Kidney tubule cell (primary cell): ENCODE results near the gene GDI2.
"Not testable (repeated sequence)": the region's sequence is repeated elsewhere in the genome, so short reads cannot be mapped to it uniquely, and the experiment has no call there.

Source experiments
- DNase-seq: peaks from one replicate; pipeline ENCODE4 v3.0.0-alpha.2; 2018; ENCODE audit warnings: low spot score

Gene GDI2

DNA sequence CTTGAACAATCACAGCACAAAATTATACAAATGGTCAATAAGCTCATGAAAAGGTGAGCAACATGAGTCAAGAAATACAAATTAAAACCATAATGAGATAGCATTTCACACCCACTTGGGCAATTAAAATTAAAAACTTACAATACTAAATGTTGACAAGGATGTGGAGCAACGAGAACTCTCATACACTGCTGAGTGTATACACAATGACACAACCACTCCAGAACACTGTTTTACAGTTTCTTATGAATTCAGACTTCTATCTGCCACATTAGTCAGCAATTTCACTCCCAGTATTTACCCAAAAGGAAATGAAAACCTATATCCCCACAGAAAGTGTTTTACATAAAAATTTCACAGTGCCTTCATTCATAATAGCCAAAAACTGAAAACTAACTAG lies 31.1 kb downstream of the GDI2 start:
- DNase-seq, result no peak

- DNase-seq, result no peak
Measured at GRCh38 chr10:5779730-5780129, 33.5 kb downstream of the GDI2 start.

DNA sequence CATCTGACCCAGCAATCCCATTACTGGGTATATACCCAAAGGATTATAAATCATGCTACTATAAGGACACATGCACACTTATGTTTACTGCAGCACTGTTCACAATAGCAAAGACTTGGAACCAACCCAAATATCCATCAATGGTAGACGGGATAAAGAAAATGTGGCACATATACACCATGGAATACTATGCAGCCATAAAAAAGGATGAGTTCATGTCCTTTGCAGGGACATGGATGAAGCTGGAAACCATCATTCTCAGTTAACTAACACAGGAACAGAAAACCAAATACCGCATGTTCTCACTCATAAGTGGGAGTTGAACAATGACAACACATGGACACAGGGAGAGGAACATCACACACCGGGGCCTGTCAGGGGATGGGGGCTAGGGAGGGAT lies 35.5 kb downstream of the GDI2 start:
- not testable (repeated sequence) for DNase-seq

GRCh38 chr10:5776881-5777197 lies 36.4 kb downstream of the GDI2 start:
- DNase-seq, result peak; percentile 67

DNA sequence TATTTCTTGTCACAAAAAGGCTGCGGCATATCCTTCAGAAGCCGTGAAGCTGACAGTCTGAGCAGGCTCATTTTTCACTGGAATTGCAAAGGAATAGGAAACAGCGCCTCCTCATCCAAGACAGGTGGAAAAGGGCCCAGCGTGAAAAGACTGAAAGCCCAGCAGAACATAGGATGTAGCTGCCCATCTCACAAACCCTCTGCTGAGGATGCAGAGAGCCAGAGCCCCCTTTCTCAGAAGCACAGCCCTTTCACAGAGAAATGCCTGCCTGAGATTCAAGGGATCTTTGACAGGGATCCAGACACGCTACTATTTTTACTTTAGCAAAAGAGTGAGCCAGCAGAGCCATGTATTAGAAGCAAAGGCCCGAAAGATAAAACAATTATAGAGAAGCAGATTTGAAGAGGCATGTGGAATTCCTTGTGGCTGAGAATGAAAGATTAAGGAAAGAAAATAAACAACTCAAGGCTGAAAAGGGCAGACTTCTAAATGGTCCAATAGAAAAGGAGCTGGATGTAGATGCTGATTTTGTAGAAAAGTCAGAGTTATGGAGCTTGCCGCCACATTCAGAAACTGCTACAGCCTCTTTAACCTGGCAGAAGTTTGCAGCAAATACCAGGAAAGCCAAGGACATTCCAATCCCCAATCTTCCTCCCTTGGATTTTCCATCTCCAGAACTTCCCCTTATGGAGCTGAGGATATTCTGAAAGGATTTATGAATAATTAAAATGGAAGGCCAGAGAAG lies 36.9 kb downstream of the GDI2 start:
- DNase-seq, result no peak

GRCh38 chr10:5775685-5776084 lies 37.5 kb downstream of the GDI2 start:
- no peak for DNase-seq

DNA sequence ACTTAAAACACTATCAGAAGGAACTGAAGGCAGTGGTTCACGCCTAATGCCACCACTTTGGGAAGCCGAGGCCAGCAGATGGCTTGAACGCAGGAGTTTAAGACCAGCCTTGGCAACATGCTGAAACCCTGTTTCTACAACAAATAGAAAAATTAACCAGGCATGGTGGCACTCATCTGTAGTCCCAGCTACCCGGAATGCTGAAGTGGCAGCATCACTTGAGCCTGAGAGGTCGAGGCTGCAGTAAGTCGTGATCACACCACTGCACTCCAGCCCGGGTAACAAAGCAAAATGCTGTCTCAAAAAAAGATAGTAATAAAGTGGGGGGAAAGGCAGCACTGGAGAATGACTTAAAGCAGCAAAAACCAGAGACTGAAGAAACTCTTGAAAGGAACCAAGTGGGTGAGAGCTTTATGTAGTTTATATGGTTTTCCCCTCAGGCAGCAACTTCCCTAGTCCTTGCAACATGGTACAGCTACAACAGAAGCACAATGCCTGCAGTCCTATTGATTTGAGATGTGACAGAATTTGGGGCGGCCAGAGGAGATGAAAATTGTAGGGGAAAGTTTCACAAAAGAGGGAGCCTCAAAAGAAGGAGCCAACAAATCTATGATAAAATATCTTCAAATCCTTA lies 38.1 kb downstream of the GDI2 start:
- DNase-seq, result no peak

- DNase-seq, result no peak
Measured at GRCh38 chr10:5766189-5766588, 47.0 kb downstream of the GDI2 start.

GRCh38 chr10:5765617-5766016 lies 47.6 kb downstream of the GDI2 start:
- no peak for DNase-seq

- DNase-seq, result no peak
Measured at GRCh38 chr10:5764422-5765297, 48.6 kb downstream of the GDI2 start.

DNA sequence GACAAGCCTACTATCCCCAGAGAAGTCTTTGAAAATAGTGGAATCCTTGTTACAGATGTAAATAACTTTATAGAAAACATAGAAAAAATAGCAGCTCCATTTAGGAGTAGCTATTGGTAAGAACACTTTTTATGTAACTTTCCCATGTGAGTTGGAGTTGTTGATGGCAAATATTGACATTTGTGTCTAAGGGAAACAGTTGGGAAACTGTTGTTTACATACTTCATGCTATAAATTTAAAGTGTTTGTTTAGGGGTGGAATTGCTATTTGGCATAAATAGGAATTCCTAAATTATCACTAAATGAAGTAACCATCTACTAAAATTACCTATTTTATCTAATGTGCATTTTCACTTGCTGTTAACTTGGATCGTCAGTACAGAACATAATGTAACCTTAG lies 50.7 kb downstream of the GDI2 start:
- DNase-seq, result no peak

DNA sequence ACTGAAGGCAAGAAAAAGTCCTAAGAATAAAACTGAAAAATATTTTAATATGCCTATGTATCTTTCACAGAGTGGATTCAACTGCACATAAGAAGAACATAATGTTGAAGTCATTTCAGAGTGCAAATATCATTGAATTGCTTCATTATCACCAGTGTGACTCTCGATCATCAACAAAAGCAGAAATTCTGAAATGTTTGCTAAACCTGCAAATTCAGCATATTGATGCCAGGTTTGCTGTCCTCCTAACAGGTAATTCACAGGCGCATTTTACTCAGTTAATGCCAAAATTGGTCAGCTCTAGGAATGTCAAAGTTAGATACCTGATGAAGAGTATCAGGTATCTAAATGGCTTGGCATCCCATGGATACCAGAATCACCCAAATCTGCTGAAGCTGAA lies 52.0 kb downstream of the GDI2 start:
- DNase-seq, result no peak

DNA sequence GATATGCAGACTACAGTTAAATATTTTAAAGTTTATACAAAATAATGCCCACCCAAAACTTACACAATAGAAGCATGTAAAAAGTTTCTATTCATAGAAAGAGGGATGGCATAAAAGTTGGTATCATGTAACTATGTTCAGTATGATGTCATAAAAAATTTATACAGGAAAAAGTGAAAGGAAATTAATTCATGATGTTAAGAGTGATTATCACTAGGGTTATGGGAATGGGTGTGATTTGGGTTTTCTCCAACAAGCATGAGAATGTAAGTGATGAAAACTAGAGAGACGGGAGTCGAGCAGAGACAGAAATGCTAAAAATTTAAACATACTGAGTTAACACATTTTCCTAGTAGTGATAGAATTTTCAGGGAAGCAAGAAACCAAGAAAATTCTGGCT lies 52.7 kb downstream of the GDI2 start:
- DNase-seq, result no peak

GRCh38 chr10:5758927-5759326 lies 54.3 kb downstream of the GDI2 start:
- no peak for DNase-seq

GRCh38 chr10:5757766-5758517 lies 55.3 kb downstream of the GDI2 start:
- no peak for DNase-seq

DNA sequence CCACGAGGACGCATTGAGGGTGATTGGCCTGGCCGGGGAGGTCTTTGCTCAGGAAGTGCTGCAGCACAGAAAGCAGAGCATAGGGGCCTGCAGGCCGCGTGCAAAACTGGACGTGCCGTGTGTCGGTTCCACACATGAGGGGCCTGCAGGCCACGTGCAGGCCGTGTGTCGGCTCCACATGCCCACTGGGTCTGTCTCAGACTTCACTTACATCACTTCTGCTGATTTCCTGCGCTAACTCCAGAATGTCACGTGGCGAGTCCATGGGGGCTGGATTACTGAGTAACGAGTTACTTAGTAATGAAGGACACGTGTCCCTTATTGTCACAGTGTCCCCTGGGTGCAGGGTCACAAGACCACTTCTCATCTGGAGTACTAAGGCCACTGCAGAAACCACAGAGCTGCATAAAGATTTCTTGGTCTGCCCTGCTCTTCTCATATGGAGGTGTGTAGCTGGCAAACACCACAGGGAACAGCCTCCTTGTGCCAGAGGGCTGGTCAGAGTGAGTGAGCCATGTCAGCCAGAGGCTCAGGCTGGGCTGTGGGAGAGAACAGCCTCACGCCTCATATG lies 60.8 kb downstream of the GDI2 start:
- DNase-seq, result peak; percentile 43

- DNase-seq, result no peak
Measured at GRCh38 chr10:5751601-5752253, 61.5 kb downstream of the GDI2 start.

DNA sequence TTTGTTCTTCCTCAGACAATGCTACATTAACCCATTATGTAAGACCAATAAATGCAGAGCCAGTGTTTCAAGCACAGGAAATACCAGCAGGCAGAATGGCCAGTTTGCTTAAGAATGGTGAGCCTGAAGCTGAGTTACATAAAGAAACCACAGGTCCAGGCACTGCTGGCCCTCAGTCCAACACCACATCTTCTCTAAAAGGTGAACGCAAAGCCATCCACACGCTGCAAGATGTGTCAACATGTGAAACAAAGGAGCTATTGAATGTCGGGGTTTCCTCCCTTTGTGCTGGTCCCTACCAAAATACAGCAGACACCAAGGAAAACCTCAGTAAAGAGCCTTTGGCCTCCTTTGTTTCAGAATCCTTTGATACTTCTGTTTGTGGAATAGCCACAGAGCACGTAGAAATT lies 64.8 kb downstream of the GDI2 start:
- no peak for DNase-seq

DNA sequence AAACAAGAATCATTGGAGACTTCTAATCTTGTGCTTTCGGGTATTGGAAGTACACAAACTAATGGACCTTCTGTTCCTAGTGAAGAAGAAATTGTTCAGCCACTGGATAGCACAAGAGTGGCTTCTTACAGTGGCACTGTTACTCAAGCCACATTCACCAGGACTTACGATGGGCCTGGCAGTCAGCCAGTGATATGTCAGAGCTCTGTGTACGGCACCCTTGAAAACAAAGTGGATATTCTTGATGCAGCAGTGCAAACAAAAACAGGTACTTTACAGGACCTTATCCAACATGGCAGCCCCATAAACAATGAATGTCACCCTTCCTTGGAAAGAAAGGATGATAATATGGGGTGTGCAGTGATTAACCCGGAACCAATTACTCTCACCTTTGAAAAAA lies 67.0 kb downstream of the GDI2 start:
- DNase-seq, result no peak

DNA sequence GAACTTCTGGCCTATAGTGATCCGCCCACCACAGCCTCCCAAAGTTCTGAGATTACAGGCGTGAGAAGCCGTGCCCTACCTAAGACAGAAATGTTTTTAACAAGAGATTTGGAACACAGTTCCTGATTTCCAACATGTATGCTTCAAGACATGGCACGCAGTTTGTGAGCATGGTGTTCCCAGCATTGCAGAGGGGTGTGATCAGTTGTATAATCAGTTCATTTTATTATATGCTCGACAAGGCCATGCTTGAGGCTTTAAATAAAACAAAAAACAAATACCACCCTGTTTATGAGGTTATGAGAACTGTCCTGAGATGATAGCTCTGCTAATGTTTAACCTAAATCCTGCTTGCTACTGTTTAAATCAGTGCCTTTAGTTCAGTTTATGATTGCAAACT lies 68.4 kb downstream of the GDI2 start:
- DNase-seq, result no peak

GRCh38 chr10:5743736-5744135 lies 69.5 kb downstream of the GDI2 start:
- no peak for DNase-seq

DNA sequence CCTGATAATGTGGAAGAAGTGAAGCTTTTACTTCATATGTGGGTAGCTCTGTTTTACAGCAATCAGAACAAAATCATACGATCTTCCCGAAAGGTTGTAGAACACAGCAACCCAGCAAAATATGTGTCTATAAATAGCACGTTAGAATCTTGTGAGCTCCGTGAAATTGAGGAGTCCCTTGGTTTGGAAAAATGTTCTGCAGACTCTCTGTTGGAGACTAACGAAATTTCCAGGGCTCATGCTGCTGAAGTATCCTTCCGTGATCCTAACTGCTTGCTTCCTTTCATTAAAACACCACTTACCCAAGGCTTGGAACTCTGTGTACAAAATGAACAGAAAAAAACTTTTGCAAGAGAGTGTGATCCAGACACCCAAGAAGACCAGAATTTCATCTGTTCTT lies 71.1 kb downstream of the GDI2 start:
- DNase-seq, result no peak
